CD4-positive, alpha-beta T cell treated with Interleukin-15 for 4 hours (primary cell): ENCODE measurements around the gene USP49.
A peak's percentile ranks its signal among the peaks of the same experiment; 100 is the strongest.

Experiments
- DNase-seq: peaks from one replicate; pipeline ENCODE4 v3.0.0-alpha.2; 2020; ENCODE audit warnings: low spot score

Gene USP49

DNA sequence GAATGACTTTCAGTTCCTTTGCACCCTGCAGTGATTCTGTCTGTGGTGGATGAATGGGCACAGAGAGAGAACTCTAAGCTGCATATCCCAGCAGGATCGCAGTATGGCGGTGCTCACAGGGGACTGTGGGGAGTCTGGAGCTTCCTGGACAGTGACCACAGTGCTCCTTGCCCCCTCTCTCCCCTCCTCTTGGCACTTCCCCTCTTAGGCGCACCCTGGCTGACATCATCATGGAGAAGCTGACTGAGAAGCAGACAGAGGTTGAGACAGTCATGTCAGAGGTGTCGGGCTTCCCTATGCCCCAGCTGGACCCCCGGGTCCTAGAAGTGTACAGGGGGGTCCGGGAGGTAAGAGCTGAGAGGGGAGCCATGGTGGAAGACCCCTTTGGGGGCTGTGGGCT, 34.7 kb upstream of the USP49 start:
- DNase-seq: no peak

DNA sequence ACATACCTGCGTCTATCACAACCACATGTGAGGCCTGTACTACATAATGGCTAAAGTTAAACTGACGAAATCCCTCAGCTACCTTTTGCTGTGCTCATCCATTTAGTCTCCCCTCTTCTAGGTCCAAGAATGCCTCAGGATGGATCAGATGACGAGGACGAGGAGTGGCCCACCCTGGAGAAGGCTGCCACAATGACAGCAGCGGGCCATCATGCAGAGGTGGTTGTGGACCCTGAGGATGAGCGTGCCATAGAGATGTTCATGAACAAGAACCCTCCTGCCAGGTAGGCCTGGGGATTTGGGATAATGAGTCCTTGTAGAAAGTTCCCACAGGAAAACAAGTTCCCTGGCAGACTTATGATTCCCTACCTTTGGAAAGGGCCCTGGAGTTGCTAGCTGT, 32.1 kb upstream of the USP49 start:
- no peak for DNase-seq

DNA sequence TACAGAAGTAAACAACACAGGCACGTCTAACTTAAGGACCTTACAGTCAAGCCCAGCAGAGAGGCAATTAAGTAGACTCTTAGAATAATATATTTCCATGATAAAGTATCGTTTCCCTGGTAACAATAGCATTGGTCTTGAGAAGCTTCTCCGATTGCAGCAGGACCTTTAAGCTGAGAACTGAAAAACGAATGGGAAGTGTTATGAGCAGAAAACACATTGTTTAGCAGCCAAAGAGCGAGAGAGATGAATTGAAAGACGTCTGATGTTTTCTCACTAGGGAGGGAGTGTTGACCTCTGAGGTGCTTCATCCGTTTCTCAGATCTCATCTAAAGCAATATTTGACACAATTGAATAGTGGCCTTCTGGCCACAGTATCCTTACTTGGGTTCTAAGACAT, 27.0 kb upstream of the USP49 start:
- DNase-seq: no peak

DNA sequence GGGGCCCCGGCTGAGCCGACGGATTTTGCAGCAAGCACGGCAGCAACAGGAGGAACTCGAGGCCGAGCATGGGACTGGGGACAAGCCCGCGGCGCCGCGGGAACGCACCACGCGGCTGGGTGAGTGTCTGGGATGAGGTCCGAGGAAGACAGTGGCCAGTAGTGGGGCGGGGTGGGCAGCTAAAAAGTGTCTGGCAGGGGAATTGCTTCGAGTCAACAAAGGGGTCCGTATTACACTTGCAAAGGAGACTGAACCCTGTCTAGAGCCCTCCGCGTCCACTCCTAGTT, 26.5 kb upstream of the USP49 start:
- DNase-seq: no peak

DNA sequence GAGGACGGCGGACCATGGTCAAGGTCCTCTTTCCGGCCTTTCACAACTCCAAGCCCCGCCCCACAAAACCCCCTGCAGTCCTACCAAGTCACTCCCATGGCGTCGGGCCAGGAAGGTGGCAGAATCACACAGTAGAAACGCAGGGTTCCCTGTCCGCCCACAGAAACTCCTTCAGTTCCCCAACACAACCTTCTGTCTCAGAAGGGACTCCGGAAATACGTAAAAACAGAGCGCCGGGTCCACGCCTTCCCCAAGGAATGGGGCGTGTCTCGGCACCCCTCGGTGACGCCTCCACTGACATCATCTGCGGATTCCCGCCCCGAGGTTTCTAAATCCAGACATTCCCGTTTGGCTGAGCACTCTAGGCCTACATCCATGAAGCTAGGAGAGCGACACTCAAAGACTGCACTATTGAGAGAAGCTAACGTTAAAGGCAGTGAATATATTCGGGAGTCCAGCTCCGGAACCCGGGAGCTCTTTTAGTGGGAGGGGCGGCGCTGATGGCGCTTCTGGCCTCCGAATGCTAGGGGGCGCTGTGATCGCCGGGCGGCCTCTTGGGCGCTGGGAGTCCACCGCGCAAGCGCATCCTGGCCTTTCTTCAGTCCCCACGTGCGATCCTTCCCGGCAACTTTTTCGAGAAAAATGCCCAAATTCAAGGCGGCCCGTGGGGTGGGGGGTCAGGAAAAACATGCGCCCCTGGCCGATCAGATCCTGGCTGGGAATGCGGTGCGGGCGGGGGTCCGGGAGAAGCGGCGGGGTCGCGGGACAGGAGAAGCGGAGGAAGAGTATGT, 25.9 kb upstream of the USP49 start, which contains the start of the genes BYSL and MED20:
Gene BYSL, plus strand, starts transcription at position 579 of the 791 bp plus-strand sequence. Its CDS starts 64 bp downstream, at position 643.
Gene MED20, minus strand, starts transcription at position 219 of the 791 bp plus-strand sequence. Its CDS starts 121 bp downstream, at position 98.
- DNase-seq: peak; percentile 93

DNA sequence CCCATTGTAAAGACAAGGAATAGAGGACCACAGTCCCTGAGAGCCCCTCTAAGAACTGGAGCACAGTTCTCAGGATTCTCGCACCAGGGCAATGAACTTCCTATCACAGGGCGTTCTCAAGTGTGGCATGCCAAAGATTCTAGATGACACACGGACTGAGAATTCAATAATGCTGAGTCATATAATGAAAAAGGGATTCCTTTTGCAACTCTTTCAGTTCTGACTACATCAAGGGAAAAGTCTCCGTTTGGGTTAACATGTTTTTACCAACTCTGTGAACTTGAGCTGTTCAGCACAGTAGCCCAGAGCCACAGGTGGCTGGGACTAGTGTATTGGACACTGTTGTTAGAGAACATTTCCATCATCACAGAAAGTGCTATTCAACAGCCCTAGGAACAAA, 22.4 kb upstream of the USP49 start:
- no peak for DNase-seq

DNA sequence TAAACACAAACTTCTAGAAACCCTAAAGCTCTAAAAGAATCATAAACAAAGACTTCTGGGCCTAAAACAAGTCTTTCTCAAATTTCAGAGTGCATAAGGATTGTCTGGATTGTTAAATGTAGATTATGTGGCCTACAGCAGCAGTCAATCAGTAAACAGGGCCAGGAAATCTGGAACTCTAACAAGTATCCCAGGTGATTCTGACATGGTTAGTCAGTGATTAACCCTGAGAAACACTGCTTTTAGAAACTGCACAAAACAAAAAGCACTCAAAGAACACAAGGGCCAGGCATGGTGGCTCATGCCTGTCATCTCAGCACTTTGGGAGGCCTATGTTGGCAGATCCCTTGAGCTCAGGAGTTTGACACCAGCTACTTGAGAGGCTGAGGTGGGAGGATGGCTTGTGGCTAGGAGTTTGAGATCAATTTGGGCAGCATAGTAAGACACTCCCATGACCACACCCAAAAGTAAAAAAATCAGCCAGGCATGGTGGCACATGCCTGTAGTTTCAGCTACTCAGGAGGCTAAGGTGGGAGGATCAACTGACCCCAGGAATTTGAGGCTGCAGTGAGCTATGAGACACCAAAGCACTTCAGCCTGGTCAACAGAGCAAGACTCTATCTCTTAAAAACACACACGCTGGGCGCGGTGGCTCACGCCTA, 19.8 kb upstream of the USP49 start:
- no peak for DNase-seq

DNA sequence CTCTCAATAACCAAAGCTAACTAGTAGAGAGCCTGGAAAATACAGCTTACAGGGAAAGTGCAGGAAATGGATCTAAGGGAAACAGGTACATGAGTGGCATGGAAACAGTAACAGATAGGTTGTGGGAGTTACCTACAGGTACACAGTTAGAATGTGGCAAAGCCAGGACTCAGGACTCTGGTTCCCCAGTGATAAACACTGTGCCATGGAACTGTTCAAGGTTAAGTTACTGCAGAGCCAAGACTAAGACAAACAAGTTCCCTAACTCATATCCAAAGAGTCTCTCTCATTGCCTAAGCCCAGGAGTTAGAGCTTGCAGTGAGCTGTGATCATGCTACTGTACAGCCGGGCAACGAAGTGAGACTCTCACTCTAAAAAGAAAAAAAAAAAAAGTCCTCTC, 19.2 kb upstream of the USP49 start:
- no peak for DNase-seq

DNA sequence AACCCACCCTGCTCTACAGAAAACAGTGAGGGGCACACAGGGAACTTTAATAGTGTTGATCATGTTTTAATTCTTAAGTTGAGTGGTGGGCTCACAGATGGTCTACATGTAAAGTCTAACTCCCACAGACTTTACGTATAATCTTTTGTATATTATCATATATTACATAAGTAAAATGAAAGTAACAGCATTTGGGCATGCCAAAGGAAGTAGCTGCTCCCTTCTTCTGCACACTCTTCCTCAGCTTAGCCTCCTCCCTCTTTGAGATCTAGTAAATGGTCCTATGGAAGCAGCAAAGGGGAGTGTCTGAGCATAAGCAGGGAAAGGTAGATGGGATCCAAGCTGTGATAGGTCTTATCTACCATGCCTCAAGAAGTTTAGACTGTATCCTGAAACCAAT, 14.6 kb upstream of the USP49 start:
- no peak for DNase-seq

DNA sequence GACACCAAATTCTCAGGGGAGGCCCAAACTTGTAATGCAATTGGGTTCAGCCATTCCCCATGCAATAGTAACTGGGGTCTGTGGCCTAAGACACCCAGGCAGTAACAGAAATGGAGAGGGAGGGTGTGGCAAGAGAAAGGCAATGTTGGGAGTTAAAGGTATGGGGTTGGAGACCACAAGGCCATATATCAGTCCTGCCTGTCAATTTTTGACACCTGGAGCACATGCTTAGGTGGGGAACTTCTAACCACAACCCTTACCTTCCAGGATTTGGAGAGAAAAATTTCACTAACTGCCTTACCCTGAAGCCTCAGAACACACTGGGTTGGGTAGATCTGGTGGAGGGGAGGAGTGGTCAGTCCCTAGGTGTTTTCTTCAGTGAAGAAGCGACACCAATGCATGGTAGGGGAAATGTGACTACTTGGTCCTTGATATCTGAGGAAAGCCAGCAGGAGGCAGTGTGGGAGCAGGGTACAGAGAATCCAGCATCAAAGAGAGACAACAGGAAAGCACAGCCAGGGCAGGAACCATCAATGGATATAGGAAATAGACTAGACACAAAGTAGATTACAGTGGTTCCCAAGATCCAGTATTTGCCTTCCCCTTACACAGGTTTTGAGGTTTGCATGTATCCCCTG, 6.8 kb upstream of the USP49 start:
- DNase-seq: peak; percentile 64

DNA sequence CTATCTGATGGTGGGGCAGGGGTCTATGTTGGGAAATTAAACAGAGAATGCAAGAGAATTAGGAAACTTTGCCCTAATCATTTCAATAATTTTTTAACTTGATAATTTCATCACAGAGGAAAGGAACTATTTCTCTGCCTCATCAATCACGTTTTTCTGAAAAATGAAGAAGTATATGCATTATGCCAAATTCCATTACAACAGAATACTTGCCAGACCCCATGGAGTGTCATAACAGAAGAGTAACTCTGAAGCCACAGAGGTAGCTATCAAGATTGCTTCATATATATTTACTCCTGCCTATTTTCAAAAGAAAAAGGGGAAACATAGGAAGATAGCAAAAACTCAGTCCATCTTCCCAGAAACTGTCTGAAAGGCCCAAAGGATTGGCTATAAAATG, 5.7 kb upstream of the USP49 start:
- no peak for DNase-seq

DNA sequence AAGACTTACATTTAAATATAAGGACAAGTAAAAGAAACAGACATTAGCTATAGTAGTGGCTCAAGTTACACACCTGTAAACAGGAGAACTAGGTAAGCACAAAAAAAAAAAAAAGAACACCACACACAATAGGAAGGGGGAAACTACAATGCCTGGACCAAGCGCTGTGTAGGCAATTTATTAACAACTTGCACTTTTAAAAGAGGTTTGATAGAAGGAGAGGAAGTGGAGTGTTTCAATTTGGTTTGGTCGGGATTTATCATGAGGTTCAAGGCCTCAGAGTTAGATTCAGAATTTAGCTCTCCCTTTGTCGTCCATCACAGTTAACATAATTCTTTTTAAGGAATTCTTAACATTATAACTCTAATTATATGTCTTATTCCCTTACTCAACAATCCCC, 1.1 kb upstream of the USP49 start:
- no peak for DNase-seq

DNA sequence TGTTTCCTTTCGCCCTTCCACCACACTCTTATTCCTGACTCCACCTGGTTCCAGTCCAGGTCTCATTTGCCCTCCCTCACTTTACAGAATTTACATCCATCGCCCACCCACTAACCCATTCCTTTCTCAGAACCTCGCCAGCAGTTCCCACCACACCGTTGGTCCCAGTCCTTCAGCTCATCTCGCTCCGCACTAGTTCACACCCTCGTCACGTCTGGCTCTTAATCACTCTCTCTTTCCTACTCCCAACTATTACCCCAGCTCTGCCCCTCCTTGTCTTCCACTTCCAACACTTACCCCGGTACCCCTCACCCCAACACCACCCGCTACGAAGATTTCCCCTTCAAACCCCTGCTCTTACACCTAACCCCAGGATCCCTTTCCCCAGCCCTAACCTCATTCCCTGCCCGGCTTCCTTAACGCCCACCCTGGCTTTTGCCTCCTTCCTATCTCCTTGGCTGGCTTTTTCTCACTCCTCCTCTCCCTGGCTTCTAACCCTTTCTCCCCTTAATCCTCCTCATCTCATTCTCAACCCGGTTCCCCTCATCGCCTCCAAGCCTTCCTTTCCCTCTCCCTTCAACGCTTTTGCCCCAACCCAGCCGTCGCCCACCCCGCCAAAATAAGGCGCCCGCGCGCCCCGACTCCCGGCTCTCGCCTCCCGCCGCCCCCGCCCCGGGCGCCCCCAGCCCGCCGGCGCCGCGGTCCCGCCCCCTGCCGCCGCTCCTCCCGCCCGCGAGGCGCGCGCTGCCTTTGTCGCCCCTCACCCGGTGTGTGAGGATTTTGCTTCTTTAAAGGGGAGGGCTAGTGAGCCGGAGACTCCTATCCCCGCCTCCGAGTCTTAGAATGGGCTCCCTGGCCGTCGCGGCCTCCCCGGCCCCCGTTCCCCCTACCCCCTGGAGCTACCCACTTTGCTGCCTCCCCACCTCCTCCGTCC, 542 bp downstream of the USP49 start:
- DNase-seq: no peak

DNA sequence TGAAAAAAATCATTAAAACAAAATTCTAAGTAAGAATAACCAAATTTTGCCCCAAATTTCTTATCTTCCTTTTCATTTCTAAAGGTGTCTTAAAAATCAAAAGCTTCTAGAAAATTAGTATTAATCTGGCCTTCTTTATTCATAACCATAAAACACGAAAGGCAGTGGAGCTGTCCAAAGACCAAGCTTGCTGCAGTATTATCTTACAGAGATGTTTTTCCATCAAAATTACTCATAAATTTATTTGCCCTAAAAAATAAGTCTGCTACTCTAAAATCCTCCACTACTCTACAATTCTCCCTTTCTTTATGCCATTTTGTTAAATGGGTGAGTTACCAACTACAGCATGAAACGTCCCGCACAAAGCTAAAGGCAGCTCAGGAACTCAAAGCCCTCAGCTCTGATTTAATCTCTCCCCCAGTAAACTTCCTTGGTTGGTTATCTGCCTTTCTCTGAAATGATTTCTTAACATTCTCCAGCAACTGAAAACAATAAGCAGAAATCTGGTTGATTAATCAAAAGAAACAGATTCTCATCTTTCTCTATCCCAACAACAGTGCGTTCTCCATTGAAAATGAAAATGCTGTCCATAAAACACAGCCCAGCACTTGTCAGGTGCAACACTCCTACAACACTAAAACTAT, 2.1 kb downstream of the USP49 start:
- DNase-seq: no peak

DNA sequence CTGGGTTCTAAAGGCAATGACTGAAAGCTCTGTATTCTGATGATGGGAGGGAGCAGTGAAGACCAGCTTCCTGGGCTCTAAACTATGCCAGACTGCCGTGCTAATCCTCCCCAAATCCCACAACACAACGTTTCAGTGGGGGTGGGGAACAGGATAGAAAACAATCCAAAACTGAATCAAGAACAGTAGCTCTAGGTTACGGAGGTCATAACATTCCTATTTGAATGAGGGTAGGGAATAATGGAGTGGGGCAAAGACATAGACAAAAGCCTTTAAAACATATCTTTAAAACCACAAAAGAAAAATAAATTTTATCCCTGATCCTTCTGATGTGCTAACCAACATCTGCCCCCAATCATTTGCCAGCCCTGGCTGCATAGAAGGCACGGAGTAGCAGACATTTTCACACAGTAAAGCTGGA, 7.8 kb downstream of the USP49 start:
- no peak for DNase-seq

DNA sequence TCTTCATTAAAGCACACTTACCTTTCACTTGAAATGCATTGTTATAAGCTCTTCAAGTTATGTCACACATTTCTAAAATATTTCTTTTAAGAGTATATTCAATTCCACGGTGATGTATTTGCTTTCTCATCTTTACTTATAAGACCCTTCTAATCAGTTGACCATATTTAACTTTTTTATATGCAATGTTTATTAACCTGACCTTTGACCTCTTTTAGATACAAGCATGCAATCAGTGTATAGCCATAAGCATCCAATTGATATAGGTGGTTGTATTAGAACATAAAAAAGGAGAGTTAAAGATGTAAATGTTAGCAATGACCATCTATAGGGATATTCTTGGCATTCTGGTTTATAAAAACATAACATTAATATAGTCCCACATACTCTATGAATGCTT, 9.2 kb downstream of the USP49 start:
- DNase-seq: no peak

DNA sequence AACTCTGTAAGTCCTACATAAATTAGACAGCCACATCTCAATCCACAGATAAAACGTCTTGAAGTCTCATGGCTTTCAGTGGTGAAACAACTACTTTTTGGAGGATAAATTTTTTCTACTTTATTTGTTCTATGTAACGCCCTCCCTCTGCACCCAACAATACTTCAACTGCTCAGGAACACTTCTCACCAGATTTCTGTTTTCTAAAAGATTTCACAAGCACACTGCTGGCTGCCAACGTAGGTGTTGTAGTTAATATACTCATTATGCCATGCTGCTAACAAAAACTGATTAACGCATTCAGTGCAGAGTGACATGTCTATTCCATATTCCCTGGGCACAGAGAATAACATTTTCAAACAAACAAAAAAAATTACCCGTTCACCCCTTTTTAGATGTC, 10.2 kb downstream of the USP49 start:
- no peak for DNase-seq

DNA sequence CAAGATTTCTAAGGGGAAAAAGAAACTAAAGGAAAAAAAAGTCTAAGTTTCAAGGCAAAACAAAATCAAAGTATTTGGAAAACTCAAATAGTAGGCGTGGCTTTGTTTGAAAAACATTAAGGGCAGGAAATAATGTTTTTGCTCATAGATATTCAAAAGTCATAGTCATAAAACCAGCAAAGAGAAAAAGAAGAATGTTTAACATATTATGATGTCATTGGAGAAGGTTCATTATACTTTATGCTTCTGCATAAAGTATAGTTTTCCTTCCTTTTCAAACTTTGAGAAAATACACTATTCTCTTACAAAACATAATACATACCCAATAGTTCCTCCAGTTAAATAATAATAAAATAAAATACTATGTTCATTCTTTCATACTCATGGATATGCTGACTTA, 13.7 kb downstream of the USP49 start:
- DNase-seq: no peak

DNA sequence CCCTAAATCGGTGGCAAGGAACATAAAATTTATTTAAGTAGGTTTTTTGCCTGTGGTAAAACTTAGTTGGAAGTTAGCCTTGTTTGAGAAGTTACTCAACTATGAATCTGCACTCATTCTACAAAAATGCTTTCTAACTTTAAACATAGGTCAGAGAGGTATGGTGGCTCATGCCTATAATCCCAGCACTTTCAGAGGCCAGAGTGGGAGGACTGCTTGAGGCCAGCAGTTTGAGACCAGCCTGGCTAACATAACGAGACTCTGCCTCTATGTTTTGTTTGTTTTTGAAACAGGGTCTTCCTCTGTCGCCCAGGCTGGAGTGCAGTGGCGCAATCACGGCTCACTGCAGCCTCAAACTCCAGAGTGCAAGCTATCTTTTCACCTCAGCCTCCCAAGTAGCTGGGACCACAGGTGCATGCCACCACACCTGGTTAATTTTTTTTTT, 16.2 kb downstream of the USP49 start:
- DNase-seq: no peak

DNA sequence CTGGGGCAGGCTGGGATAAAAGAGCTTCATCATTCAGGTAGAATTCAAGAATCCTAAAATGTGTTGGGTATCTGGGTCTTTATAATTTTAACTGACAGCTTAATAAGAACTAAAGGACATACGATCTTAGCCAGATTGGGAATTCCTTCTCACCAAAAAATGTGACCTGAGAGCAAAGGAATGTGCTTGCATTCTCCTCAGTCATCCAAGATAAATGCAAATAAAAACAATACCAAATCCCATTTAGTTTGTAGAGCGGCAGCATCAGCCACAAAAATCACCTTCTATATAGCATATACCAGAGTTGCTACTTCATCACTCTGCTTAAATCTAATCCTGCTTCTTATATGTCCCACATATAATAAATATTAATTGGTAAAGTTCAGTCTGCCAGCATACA, 16.9 kb downstream of the USP49 start:
- no peak for DNase-seq

DNA sequence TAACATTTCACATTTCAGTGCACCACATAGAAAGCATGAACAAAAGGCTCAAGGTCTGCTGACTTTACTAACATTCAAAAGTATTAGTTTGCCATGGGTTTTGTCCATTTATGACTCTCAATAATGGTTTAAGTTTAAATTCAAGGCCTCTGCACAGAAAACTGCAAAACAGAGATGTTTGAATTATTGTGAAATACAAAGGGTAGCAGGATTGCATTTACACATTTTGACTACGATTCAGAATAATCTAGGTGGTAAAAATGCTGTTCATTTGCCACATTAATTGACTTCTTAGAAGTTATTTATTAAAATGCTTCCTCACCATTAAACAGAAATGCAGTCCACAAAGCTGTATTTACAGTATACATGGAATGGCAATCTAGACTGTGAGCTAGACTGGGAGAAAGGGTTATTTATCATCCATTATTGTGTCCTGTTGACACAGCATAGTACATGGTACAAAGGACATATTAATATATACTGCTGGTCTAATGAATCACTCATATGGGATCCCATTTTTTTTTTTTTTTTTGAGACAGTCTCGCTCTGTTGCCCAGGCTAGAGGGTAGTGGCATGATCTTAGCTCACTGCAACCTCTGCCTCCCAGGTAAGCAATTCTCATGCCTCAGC, 18.0 kb downstream of the USP49 start:
- DNase-seq: no peak
